HG03060 (cell line): Measurements from ENCODE around the gene NCOA1.
A peak's percentile ranks its signal among the peaks of the same experiment; 100 is the strongest.
"Not testable (repeated sequence)": the region's sequence is repeated elsewhere in the genome, so short reads cannot be mapped to it uniquely, and the experiment has no call there.

Source experiments
- ATAC-seq: cut with Tn5 transposase; IDR thresholded peaks from one replicate; pipeline ENCODE4 v1.9.1; 2021; ENCODE audit warnings: low read depth, moderate number of reproducible peaks; ENCODE audit not compliant: unreplicated experiment

NCOA1 gene

GRCh38 chr2:24771061-24771460, 280.0 kb downstream of the NCOA1 start:
- ATAC-seq: no peak

GRCh38 chr2:24771764-24772586, 280.9 kb downstream of the NCOA1 start:
- no peak for ATAC-seq

DNA sequence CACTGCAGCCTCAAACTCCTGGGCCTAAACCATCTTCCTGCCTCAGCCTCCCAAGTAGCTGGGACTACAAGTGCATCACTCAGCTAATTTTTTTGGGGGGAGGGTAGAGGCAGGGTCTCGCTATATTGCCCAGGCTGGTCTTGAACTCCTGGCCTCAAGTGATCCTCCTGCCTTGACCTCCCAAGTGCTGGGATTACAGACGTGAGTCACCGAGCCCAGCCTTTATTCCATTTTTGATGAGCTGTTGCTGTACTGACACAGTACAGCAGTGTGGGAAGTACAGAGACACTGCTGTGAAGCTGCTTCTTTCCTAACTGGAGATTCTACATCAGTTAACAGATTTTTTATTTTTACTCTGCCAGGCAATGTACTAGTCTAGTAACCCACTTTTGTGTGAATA, 283.3 kb downstream of the NCOA1 start:
- no peak for ATAC-seq

GRCh38 chr2:24779116-24779515, 288.1 kb downstream of the NCOA1 start:
- no peak for ATAC-seq

GRCh38 chr2:24783641-24784040, 292.6 kb downstream of the NCOA1 start:
- ATAC-seq: no peak

DNA sequence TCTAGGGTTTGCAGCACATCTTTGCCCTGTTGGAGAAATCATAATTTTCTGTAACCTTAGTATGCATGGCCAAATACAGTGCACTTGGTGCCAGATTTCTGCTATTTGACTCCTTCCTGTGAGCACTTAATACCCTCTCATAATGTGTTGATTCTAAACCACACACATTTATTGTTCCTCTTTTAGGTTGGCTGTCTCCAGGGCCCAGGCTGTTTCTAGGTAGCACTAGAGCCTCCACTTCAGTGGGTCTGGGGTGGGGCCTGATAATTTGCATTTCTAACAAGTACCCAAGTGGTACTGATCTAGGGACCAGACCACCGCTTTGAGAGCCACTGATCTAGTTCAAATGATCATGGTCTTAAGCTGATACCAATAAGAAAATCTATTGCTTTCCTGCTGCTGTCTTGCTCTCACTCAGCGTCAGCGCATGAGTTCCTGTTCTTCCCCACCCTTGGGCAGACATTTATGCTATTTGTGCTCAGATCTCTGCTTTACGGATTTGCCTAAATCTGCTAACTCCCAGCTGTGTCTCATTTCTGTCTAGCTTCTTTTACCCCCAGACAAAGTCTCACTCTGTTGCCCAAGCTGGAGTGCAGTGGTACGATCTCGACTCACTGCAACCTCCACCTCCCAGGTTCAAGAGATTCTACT, 294.7 kb downstream of the NCOA1 start:
- ATAC-seq: peak; percentile 69

GRCh38 chr2:24787532-24787931, 296.5 kb downstream of the NCOA1 start:
- no peak for ATAC-seq

DNA sequence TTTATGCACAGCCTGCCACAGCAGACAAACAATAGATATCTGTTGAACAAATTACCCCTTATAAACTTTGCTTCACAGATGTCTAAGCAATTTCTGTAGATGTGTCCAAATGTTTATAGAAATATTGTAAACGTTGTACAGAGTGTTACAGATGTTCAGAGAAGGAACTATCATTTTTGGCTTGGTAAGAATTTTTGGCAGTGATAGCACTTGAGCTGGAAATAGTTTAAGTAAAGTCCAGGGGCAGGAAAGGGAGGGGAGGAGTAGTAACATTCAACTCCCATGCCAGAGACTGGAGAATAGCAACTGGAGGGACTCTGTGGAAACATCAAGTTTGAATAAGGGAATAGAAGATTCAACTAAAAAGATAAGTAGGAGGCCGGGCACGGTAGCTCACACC, 297.8 kb downstream of the NCOA1 start:
- no peak for ATAC-seq

- ATAC-seq: no peak
These were observed 300.4 kb downstream of the NCOA1 start for GRCh38 chr2:24791452-24791851.

DNA sequence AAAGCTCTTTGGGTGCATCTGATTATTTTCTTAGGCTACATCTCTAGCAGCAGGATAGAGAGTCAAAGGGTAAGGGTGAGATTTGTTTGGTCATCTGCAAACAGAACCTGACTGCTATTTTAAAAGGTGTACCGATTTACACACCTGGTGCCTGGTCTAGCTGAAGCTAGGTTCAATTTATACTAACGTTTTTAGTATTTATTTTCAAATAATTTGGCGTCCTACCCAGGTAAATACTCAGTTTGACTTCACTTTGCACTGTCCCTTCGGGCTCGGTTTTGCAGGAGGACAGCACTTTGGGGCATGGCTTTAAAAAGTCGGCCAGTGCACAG, 301.5 kb downstream of the NCOA1 start:
- ATAC-seq: no peak

GRCh38 chr2:24792874-24793760, 302.1 kb downstream of the NCOA1 start, which contains the start of the genes CENPO and PTRHD1:
CENPO (plus strand) TSS chr2:24793425; CDS start chr2:24793920, 495 bp downstream.
PTRHD1 (minus strand) TSS chr2:24793391; CDS start chr2:24793377, 14 bp downstream.
- ATAC-seq: peak; percentile 75

- ATAC-seq: no peak
These were observed 302.8 kb downstream of the NCOA1 start for GRCh38 chr2:24793761-24794435.

GRCh38 chr2:24797644-24798043, 306.6 kb downstream of the NCOA1 start:
- no peak for ATAC-seq

- ATAC-seq: not testable (repeated sequence)
These were observed 309.4 kb downstream of the NCOA1 start for GRCh38 chr2:24800487-24800886.

- ATAC-seq: not testable (repeated sequence)
These were observed 315.0 kb downstream of the NCOA1 start for GRCh38 chr2:24805811-24806660.

- ATAC-seq: no peak
These were observed 315.6 kb downstream of the NCOA1 start for GRCh38 chr2:24806661-24807036.

DNA sequence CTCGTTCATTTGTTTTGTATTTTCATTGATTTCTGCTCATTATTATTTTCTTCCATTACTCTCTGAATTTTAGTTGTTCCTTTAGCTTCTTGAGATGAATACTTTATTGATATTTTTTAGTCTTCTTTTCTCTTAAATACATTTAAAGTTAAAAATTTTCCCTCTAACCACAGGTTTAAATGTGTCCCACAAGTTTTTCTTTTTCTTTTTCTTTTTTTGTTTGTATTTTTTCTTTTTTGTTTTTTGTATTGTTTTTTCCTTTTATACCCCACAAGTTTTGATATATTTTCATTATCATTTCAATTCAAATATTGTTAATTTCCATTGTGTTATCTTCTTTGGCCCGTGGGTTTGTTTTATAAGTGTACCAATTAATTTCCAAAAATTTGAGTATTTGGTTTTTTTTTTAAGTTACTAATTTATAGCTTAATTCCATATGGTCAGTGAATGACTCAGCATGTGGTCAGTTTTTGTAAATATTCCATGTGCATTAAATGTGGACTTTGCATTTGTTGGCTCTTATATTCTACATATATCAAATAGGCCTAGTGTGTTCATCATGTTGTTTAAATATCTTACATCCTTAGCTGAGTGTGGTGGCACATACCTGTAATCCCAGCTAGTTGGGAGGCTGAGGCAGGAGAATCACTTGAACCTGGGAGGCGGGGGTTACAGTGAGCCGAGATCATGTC, 318.4 kb downstream of the NCOA1 start:
- no peak for ATAC-seq

GRCh38 chr2:24813691-24814137, 322.7 kb downstream of the NCOA1 start:
- no peak for ATAC-seq

DNA sequence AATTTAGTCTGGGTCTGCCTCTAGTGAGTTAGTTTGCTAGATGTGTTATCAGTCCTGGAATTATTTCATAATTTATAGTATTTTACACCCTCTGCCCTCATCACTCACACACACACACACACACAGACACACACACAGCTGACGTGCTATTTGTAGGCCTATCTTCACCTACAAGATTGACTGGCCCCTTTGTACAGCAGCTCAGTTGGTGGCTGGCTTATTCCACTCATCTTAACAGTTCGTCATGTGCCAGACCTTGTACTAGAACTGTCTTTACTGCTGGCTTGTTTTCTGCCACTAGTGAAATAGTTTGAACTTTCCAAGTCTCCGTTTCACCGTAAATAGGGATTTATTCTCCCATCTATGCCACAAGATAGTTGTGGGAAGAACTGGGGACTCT, 323.5 kb downstream of the NCOA1 start:
- no peak for ATAC-seq
